Activated CD4-positive, CD25-positive, alpha-beta regulatory T cell treated with anti-CD3 and anti-CD28 coated beads, Interleukin-2, amount 50 U/mL, for 16 hours (primary cell): ENCODE results near the gene ZNF83.
"Not testable (repeated sequence)": the region's sequence is repeated elsewhere in the genome, so short reads cannot be mapped to it uniquely, and the experiment has no call there.

Experiments used
- DNase-seq: peaks from one replicate; pipeline ENCODE4 v3.0.0-alpha.2; 2020; ENCODE audit warnings: low read depth, low spot score

ZNF83 gene

DNA sequence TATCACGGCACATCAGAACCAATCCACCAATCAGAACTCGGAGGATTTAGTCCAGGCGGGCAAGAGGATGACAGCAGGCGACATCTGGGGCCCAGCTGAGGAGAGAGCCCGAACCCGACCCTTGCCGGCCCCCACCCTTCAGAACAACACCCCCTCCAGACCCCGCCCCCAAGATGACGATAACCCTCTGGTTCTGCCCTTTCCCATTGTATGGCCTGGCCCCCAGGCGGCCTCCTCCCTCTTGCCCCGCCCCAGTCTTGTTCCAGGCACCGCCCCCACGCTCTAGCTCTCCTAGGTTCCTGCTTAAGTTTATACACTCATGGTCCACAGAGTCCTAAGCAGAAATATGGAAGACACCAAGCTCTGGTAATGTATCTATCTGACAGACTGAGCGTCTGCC lies 2.8 kb upstream of the ZNF83 start:
- no peak for DNase-seq

GRCh38 chr19:52639996-52640395 lies 1.8 kb upstream of the ZNF83 start:
- no peak for DNase-seq

GRCh38 chr19:52638601-52639000 lies 446 bp upstream of the ZNF83 start:
- no peak for DNase-seq

GRCh38 chr19:52635786-52636570 lies 2.2 kb downstream of the ZNF83 start:
- DNase-seq, result no peak

DNA sequence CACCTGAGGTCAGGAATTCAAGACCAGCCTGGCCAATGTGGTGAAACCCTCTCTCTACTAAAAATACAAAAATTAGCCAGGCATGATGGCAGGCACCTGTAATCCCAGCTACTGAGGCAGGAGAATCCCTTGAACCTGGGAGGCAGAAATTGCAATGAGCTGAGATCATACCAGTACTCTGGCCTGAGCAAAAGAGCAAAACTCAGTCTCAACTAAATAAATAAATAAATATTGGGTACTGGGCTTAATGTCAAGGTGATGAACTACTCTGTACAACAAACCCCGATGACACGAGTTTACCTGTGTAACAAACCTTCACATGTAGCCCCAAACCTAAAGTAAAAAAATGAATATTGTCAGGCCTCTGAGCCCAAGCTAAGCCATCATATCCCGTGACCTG lies 10.7 kb downstream of the ZNF83 start:
- not testable (repeated sequence) for DNase-seq

DNA sequence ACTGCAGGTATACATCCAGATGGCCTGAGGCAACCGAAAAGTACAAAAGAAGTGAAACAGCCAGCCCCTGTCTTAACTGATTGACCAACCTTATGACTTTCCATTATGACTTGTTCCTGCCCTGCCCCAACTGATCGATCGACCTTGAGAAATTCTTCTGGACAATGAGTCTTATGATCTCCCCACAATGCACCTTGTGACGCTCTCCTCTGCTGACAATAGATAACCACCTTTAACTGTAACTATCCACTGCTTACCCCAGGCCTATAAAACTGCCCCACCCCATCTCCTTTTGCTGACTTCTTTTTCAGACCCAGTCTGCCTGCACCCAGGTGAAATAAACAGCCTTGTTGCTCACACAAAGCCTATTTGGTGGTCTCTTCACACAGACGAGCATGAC lies 11.2 kb downstream of the ZNF83 start:
- no peak for DNase-seq

DNA sequence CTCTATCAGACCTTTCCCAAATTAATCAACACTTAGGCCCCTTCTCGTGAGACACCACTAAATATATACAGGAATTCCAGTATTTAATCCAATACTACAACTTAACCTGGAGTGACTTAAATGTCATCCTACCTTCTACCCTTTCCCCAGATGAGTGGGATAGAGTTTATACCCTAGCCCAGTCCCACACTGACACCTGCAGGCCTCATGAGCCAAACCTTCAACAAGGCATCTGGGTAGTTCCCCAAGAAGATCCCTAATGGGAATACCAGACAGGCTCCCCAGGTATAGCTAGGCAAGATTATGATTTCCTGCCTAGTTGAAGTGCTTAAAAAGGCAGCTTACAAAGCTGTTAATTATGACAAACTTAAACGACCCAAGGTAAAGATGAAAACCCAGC lies 15.9 kb downstream of the ZNF83 start:
- no peak for DNase-seq

GRCh38 chr19:52621376-52621775 lies 16.8 kb downstream of the ZNF83 start:
- no peak for DNase-seq

DNA sequence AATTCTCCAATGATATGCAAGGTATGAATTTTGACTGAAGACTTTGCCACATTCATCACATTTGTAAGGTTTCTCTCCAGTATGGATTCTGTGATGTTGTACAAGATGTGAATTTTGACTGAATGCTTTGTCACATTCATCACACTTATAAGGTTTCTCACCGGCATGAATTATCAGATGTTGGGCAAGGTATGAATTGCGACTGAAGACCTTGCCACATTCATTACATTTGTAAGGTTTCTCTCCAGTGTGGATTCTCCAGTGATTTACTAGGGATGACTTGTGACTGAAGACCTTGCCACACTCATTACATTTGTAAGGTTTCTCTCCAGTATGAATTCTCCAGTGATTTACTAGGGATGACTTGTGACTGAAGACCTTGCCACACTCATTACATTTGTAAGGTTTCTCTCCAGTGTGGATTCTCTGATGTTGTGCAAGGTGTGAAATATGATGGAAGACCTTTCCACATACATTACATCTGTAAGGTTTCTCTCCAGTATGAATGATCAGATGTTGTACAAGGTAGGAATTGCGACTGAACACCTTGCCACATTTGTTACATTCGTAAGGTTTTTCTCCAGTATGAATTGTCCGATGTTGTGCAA lies 24.8 kb downstream of the ZNF83 start:
- DNase-seq, result no peak

GRCh38 chr19:52603558-52604207 lies 34.5 kb downstream of the ZNF83 start:
- DNase-seq, result no peak

DNA sequence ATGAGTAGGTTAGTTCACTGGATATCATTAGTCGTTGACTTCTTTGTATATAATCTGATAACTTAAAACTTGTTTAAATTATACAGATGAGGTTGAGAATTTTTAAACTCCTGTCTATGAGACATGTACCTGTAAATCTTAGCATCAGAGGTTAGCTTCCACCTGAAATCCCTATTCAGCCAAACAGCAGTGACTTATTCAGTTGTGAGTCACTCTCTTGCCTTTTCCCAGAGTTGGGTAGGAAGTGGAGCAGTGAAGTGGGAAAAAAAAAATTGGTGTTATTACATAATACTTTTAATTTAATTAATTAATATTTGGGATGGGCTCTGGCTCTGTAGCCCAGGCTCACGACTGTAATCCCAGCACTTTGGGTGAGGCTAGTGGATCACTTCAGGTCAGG lies 35.2 kb downstream of the ZNF83 start:
- DNase-seq, result no peak

GRCh38 chr19:52601974-52602366 lies 36.2 kb downstream of the ZNF83 start:
- DNase-seq, result not testable (repeated sequence)

DNA sequence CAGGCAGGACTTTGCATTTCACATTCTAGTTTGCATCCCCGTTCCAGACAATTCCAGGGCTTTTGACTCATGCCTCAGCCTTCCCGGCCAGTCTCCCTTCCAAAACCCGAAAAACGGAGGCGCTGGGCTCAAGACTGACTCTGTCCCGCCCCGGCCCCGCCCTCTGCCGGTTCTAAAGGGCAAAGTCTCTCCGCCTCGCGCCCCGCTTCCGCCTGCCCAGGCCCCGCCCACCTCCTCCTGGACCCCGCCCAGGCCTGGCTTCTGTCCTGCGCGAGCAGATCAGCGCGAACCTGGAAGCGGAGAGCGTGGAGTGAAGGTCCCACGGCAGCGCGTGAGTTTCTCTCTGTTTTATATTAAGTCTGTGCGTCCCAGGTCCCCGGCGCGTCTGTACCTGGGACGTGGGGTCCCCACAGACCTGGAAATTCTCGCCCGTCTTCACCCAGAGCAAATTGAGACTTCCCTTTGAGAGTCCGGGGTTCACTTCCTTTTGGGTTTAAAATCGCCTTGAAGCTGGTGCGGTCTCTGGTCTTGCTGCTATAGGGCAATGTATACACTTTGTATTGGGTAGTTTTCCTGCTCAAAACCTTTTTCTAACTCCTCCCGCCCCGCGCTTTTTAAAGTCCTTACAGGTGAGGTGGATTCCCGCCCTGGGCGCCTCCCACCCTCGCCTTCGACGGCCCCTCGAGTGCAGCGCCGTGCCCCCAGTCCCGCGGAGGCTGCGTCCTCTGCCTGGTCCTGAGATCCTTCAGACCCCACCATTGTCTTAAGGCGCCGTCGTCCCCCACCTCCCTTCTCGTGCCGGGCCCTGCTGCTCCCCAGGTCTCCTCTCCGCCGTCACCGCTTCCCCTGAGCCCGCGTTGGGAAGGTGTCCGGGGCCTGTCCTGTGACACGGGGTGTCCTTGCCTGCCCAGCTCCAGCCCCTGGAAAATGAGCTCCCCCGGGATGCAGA lies 36.9 kb downstream of the ZNF83 start:
- DNase-seq, result peak; percentile 83

- no peak for DNase-seq
These were observed 37.5 kb downstream of the ZNF83 start for GRCh38 chr19:52600639-52601024.

DNA sequence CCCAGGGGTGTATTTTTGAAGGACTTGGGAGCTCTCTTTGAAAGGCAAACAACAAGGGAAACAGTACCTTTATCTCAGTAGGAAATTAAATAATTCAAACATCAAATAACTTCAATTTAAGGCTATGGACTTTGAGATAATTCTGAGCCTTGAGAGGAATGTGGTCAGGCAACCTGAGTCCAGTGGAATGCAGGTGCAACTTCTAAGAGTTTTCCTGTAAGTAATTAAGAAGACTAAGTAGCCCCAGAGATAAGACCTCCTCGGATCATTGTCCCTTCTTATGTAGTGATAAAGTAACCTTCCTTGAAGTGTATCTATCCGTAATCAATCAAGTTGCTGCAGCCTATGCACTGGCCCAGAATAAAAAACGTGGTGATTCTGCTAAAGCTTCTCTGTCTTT lies 38.9 kb downstream of the ZNF83 start:
- no peak for DNase-seq

GRCh38 chr19:52593441-52593840 lies 44.7 kb downstream of the ZNF83 start:
- not testable (repeated sequence) for DNase-seq

GRCh38 chr19:52592301-52592700 lies 45.9 kb downstream of the ZNF83 start:
- DNase-seq, result no peak

DNA sequence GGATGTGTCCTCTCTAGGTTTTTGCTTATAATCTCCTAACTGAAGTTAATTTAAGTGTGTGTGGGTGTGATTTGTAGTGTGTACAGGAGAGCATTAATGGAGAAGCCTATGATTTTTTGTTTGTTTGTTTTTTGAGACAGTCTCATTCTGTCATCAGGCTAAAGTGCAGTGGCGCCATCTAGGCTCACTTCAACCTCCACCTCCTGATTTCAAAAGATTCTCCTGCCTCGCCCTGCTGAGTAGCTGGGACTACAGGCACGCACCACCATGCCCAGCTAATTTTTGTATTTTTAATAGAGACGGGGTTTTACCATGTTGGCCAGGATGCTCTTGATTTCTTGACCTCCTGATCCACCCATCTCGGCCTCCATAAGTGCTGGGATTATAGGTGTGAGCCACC lies 47.4 kb downstream of the ZNF83 start:
- no peak for DNase-seq

DNA sequence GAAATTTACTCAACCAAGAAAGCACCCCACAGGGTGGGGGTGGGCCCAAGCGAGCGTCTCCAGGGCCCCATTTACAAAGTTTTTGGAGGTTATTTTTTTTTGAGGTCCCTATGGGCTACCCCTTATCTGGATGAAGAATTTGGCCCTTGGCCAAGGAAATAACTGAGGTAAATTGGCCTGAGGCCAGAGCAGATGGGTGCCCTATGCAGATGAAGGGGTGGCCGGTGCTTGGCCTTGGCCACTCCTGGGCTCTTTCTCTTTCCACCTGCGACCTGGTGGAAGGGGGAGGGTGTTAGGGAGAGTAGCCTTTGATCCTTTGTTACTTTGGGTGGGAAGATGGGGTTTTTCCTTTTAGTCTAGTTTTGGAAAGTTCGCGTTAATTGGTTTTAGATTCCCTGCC lies 52.6 kb downstream of the ZNF83 start:
- DNase-seq, result no peak

- no peak for DNase-seq
These were observed 53.3 kb downstream of the ZNF83 start for GRCh38 chr19:52584736-52585440.
